ENCODE data around the gene SNAP23.

The SNAP23 gene

GRCh38 chr15:42498212-42499068 is 3.0 kb downstream of the SNAP23 start:
- no peak for TF ChIP-seq EZH2phosphoT487 (IDR thresholded peaks at IDR 0.05; ENCODE audit: low read depth)
- TF ChIP-seq CTCF (IDR thresholded peaks at IDR 0.05; ENCODE audit: low read depth, low read length) = no peak
- Histone ChIP-seq H4K20me1 (ENCODE audit: insufficient read depth, low read length) (no peaks in the 10 kb centered on the region), H2AFZ (ENCODE audit: low read depth, low read length) (no peak overlapping the region), H3K4me2 (ENCODE audit: low read length) (no peak overlapping the region), H3K36me3 (replicated peaks; ENCODE audit: low read depth, low read length) (peaks cover 8% of the 10 kb centered on the region), H3K9ac (ENCODE audit: low read length) (no peak overlapping the region), H3K27me3 (ENCODE audit: low read depth, low read length) (no peaks in the 10 kb centered on the region), H3K79me2 (ENCODE audit: low read length) (peaks cover 62% of the 10 kb centered on the region), H3K27ac (ENCODE audit: low read length) (no peak overlapping the region), H3K4me1 (ENCODE audit: low read length) (peaks cover 33% of the 10 kb centered on the region), H3K9me3 (ENCODE audit: insufficient read depth, low read length) (no peaks in the 10 kb centered on the region), H3K4me3 (ENCODE audit: low read length) (no peak overlapping the region)

GRCh38 chr15:42499858-42500609 is 4.6 kb downstream of the SNAP23 start:
- Histone ChIP-seq H3K4me2 (ENCODE audit: low read length) (no peak overlapping the region), H3K27ac (ENCODE audit: low read length) (no peak overlapping the region), H2AFZ (ENCODE audit: low read depth, low read length) (no peak overlapping the region), H3K27me3 (ENCODE audit: low read depth, low read length) (no peaks in the 10 kb centered on the region), H3K79me2 (ENCODE audit: low read length) (peaks cover 70% of the 10 kb centered on the region), H3K4me3 (ENCODE audit: low read length) (no peak overlapping the region), H3K4me1 (ENCODE audit: low read length) (peaks cover 38% of the 10 kb centered on the region), H3K36me3 (replicated peaks; ENCODE audit: low read depth, low read length) (peaks cover 8% of the 10 kb centered on the region), H4K20me1 (ENCODE audit: insufficient read depth, low read length) (no peaks in the 10 kb centered on the region), H3K9ac (ENCODE audit: low read length) (no peak overlapping the region), H3K9me3 (ENCODE audit: insufficient read depth, low read length) (no peaks in the 10 kb centered on the region)
- no peak for TF ChIP-seq CTCF (IDR thresholded peaks at IDR 0.05; ENCODE audit: low read depth, low read length)
- no peak for TF ChIP-seq EZH2phosphoT487 (IDR thresholded peaks at IDR 0.05; ENCODE audit: low read depth)

- Histone ChIP-seq H3K27ac (ENCODE audit: low read length) (no peak overlapping the region), H2AFZ (ENCODE audit: low read depth, low read length) (no peak overlapping the region), H3K9me3 (ENCODE audit: insufficient read depth, low read length) (no peaks in the 10 kb centered on the region), H3K4me3 (ENCODE audit: low read length) (no peak overlapping the region), H3K79me2 (ENCODE audit: low read length) (peaks cover 55% of the 10 kb centered on the region), H3K36me3 (replicated peaks; ENCODE audit: low read depth, low read length) (peaks cover 8% of the 10 kb centered on the region), H3K4me2 (ENCODE audit: low read length) (0 out of 2 replicates have a peak overlapping the region, but pooled peaks have one; percentile 5), H3K27me3 (ENCODE audit: low read depth, low read length) (no peaks in the 10 kb centered on the region), H4K20me1 (ENCODE audit: insufficient read depth, low read length) (no peaks in the 10 kb centered on the region), H3K9ac (ENCODE audit: low read length) (no peak overlapping the region), H3K4me1 (ENCODE audit: low read length) (peaks cover 32% of the 10 kb centered on the region)
- TF ChIP-seq EZH2phosphoT487 (IDR thresholded peaks at IDR 0.05; ENCODE audit: low read depth) (no peak), CTCF (IDR thresholded peaks at IDR 0.05; ENCODE audit: low read depth, low read length) (no peak)
Observed at GRCh38 chr15:42502477-42502876, 7.0 kb downstream of the SNAP23 start.

- no peaks in the 10 kb centered on the region; the same call in 1 of the 2 replicates for H4K20me1 ChIP-seq (ENCODE audit: insufficient read depth, low read length)
- peaks cover 27% of the 10 kb centered on the region for H3K4me1 ChIP-seq (ENCODE audit: low read length)
- H3K27ac ChIP-seq (ENCODE audit: low read length) = peak overlapping the region; percentile 50
- H3K27me3 ChIP-seq (ENCODE audit: low read depth, low read length) = no peaks in the 10 kb centered on the region
- H3K36me3 ChIP-seq (replicated peaks; ENCODE audit: low read depth, low read length) = peaks cover 8% of the 10 kb centered on the region
- TF ChIP-seq EZH2phosphoT487 (IDR thresholded peaks at IDR 0.05; ENCODE audit: low read depth) = no peak
- no peak for TF ChIP-seq CTCF (IDR thresholded peaks at IDR 0.05; ENCODE audit: low read depth, low read length)
- H3K9me3 ChIP-seq (ENCODE audit: insufficient read depth, low read length) = no peaks in the 10 kb centered on the region
- H3K4me3 ChIP-seq (ENCODE audit: low read length) = no peak overlapping the region
- no peak overlapping the region for H2AFZ ChIP-seq (ENCODE audit: low read depth, low read length)
- no peak overlapping the region for H3K9ac ChIP-seq (ENCODE audit: low read length)
- peaks cover 42% of the 10 kb centered on the region for H3K79me2 ChIP-seq (ENCODE audit: low read length)
- peak overlapping the region; percentile 32; the same call in 1 of the 2 replicates for H3K4me2 ChIP-seq (ENCODE audit: low read length)
Observed at GRCh38 chr15:42503825-42504224, 8.4 kb downstream of the SNAP23 start.
